ENCODE data around the gene OSBPL10. TPM values are rescaled to one million over a fixed set of nuclear protein-coding genes. Genes with fewer than 3 reads are reported as not detected.

Gene OSBPL10
- total and polyA plus RNA-seq, 2 of the 4 experiments (the other 2 are of a cell fraction): 9.5 to 10.1 TPM

GRCh38 chr3:31724651-31725050, 256.4 kb downstream of the OSBPL10 start:
- H2BK5ac ChIP-seq (ENCODE audit: low read depth, low read length, poor library complexity, severe bottlenecking): no peak overlapping the region
- H2BK20ac ChIP-seq (ENCODE audit: low read depth, low read length): no peak overlapping the region
- ChIA-PET POLR2A (ENCODE audit: unreplicated experiment) (no interaction called here), CTCF (interaction anchor here (0.6 to 1.6 kb wide), 3 partner anchors 20 to 1651 kb away, joined by 3 to 4 read pairs (median 3); no protein-coding TSS in a partner anchor)
- H2BK15ac ChIP-seq (ENCODE audit: low read depth, low read length): no peak overlapping the region
- H3K14ac ChIP-seq (replicated peaks; ENCODE audit: low read depth, low read length): no peak overlapping the region
- BruUV-seq (replicated peaks): no TSS peak
- H3K4ac ChIP-seq (ENCODE audit: low read depth, low read length): no peak overlapping the region
- no peak overlapping the region for H3K27ac ChIP-seq (ENCODE audit: insufficient read depth, low read length)
- H3K23ac ChIP-seq (ENCODE audit: low read depth, low read length): no peak overlapping the region
- no peak overlapping the region for H4K8ac ChIP-seq (ENCODE audit: low read depth in 2 of 2, low read length in 2 of 2)
- no peaks in the 10 kb centered on the region for H3K36me3 ChIP-seq (ENCODE audit: control insufficient read depth, insufficient read depth, low read length)
- H3K9ac ChIP-seq (ENCODE audit: low read depth, low read length): no peak overlapping the region
- no peak overlapping the region for H2BK120ac ChIP-seq (ENCODE audit: low read depth, low read length)
- no peak overlapping the region for H4K5ac ChIP-seq (ENCODE audit: low read depth, low read length)
- no peaks in the 10 kb centered on the region for H4K20me1 ChIP-seq (ENCODE audit: insufficient read depth, low read length)
- in situ Hi-C loops (cut with MboI; ENCODE audit: low sequenced_read_pairs): no loop called here
- ATAC-seq (ENCODE audit: low read depth): peak; percentile 61
- H3K4me3 ChIP-seq (ENCODE audit: insufficient read depth, low read depth, low read length): no peak overlapping the region
- H3K9me1 ChIP-seq (ENCODE audit: insufficient read depth, low read length): no peaks in the 10 kb centered on the region
- TF ChIP-seq RAD21 (IDR thresholded peaks at IDR 0.05; ENCODE audit: low read length) (peak; percentile 39; the same call in 1 of the 2 replicates), RCOR1 (IDR thresholded peaks at IDR 0.05; ENCODE audit: insufficient replicate concordance, low read length) (no peak), MXI1 (IDR thresholded peaks at IDR 0.05; ENCODE audit: borderline replicate concordance, low read depth, low read length) (no peak), CTCF (conservative IDR thresholded peaks at IDR 0.05; ENCODE audit: low read depth, low read length) (peak; percentile 32; the same call in 1 of the 2 replicates), CEBPB (IDR thresholded peaks at IDR 0.05; ENCODE audit: low read depth, low read length) (peak; percentile 41; the same call in 1 of the 2 replicates), RFX5 (IDR thresholded peaks at IDR 0.05; ENCODE audit: low read depth, low read length) (peak; percentile 16; the same call in 1 of the 2 replicates), NFE2L2 (IDR thresholded peaks at IDR 0.05; ENCODE audit: low read depth, low read length) (no peak)
- TF ChIP-seq, protein P1, sequence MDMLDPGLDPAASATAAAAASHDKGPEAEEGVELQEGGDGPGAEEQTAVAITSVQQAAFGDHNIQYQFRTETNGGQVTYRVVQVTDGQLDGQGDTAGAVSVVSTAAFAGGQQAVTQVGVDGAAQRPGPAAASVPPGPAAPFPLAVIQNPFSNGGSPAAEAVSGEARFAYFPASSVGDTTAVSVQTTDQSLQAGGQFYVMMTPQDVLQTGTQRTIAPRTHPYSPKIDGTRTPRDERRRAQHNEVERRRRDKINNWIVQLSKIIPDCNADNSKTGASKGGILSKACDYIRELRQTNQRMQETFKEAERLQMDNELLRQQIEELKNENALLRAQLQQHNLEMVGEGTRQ (IDR thresholded peaks at IDR 0.05; ENCODE audit: low read depth, low read length): no peak
- H3K79me1 ChIP-seq (ENCODE audit: low read depth in 1 of 2, low read length in 2 of 2): no peaks in the 10 kb centered on the region
- H3K9me3 ChIP-seq (ENCODE audit: control insufficient read depth, insufficient read depth, low read length): no peaks in the 10 kb centered on the region
- H3K4me2 ChIP-seq (ENCODE audit: low read depth, low read length): no peak overlapping the region
- peaks cover 7% of the 10 kb centered on the region; the same call in 1 of the 2 replicates for H3K4me1 ChIP-seq (ENCODE audit: control insufficient read depth, insufficient read depth, low read length)
- no peak overlapping the region for H4K91ac ChIP-seq (ENCODE audit: insufficient read depth, low read depth, low read length)
- dilution Hi-C loops (cut with HindIII; ENCODE audit: low sequenced_read_pairs, unreplicated experiment): no loop called here
- intact Hi-C loops (cut with micrococcal nuclease): no loop called here
- H2AK9ac ChIP-seq (replicated peaks; ENCODE audit: low read depth, low read length, poor library complexity): no peak overlapping the region
- no peak overlapping the region for H2AFZ ChIP-seq (replicated peaks; ENCODE audit: low read length, poor library complexity)
- no peak overlapping the region for H3K18ac ChIP-seq (ENCODE audit: low read depth, low read length)
- H3K27me3 ChIP-seq (ENCODE audit: control insufficient read depth, insufficient read depth, low read length): no peaks in the 10 kb centered on the region
- peak; percentile 62 for DNase-seq
- no peak overlapping the region for H2AK5ac ChIP-seq (ENCODE audit: low read depth, low read length)
- H3K56ac ChIP-seq (ENCODE audit: extremely low read depth, insufficient read depth, low read length): no peak overlapping the region
- WGBS, 2 experiments (ENCODE audit: extremely low coverage in 2 of 2, insufficient read length in 1 of 2): no CpG with 5 or more reads among the region's 4 CpGs
